ENCODE results near the gene ZMYM2.

The ZMYM2 gene

DNA sequence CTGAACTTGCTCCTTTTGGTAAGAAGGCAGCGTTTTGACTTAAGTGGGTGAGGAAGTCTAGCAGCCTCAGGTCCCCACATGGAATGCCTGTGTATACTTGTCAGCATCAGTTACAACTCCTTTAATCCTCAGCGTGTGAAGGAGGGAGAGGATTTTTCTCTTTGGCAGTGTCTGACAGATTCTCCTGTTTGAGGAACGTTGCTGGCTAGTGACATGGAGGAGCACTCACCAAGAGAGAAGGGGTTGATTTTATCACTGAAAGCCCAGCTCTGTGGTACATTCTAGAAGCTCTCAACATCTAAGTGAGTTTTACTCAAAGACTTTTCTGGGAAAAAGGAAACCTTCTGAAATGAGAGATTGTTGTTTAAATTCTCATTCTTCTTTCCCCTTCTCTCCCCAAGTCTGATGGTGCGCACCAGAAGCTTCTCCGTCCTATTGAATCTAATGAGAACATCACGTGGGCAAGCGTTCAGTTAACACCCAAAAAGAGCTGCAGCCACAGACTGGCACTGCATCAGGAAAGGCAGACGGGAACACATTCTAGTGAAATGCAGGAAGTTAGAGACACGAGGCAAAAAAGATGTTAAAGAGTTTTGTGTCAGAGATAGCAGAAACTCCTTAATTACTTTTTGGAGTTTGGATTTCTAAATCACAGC is 144.1 kb downstream of the ZMYM2 start:
- DNase-seq (ENCODE audit: low read depth in 2 of 2, low spot score in 1 of 2), result no peak

DNA sequence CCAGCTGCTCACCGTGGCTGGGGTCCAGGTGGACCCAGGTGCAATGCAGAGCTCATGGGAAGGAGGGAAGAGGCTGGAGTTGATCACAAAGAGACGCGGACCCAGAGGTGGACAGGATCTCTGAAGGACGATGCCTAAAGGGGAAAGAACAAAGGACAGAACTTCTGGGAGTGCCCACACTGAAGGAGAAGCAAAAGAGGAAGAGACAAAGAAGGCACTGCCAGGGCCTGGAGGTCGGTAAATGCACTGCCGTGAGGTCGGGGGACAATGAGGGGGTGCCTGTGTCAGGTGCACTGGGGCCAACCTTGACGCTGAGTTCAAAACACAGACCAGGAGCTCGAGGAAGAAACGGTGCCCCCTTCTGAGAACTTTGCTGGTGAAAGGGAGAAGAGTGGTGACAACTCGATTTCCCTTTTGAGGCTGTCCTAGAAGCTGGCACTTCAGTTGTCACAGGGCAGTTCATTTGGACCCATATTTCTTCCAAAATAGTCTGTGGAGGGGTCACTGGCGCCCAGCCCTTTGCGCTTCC is 146.7 kb downstream of the ZMYM2 start:
- DNase-seq (ENCODE audit: low read depth in 2 of 2, low spot score in 1 of 2), result no peak

DNA sequence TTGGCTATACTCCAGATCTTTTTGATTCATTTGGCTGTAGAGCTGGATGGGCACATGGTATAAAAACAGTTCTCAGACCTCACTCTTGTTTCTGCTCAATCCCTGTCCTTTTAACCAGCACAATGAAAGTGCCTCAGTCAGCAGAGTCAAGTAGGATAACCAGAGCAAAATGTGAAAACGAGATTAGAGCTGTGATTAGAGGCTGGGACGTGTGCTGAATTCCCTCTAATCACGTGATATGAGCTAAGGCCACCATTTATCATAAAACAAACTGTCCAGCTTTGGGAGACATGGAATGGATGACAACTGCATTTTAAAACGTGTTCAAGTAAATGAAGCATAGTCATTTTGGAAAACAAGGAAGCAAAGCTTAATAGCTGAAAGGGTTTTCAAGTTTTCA is 148.2 kb downstream of the ZMYM2 start:
- no peak for DNase-seq (ENCODE audit: low read depth in 2 of 2, low spot score in 1 of 2)

DNA sequence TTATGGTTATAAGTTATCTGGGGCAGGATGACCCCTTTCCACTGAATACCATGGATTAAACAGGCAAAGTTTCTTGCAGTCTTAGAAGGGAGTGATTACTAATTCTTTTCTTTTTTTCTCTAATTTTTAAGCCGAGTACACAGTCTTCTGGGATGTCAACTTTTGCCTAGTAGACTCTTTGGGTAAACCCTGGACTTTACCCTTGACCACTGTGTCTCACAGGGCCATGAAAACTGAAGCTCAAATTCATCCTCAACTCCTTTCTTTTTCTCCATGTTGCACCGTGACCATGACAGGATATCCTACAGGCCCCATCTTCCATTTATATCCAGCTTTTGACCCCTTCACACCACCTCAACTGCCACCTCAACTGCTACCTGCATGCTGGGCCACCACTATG is 150.5 kb downstream of the ZMYM2 start:
- no peak for DNase-seq (ENCODE audit: low read depth in 2 of 2, low spot score in 1 of 2)

DNA sequence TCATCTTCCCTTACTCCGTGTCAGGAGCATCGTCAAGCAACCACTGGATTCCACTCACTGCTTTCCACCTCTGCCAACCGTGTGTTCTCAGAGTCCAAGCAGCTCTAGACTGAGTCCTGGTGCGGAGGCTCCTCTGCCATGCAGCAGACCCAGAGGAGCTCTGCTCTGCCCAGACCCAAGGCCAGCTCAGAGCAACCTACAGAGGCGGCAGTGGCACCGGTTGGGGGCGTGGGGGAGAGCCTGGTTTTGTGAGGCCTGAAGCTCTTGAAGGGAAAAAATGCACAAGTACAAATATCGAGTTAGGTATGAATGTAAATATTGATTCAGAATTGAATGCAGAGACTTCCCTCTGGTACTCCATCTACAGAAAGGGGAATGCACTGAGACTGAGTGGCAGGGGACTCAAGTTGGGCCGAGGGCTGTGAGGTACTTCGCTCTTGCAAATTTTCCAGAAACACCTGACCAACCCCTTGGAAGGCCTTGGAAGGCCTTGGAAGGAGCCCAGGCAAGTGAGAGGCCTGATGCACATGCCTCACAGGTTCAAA is 155.6 kb downstream of the ZMYM2 start:
- DNase-seq (ENCODE audit: low read depth in 2 of 2, low spot score in 1 of 2), result no peak

DNA sequence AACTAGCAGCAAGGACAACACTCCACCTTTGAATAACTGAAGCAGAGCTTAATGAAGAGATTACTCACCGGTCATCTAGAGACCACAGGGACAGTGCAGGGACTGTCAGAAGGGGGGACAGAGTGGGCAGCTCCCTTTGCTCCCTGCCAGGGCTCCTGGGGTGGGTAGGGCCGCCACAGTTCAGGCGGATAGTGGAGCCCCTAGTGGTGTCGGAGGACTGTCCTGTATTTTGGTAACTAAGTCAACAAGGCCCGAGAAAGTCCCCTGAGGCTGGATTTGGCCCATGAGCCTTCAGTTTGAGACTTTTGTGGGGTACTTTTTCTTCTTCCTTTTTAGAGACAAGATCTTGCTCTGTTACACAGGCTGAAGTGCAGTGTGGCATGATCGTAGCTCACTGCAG is 157.7 kb downstream of the ZMYM2 start:
- no peak for DNase-seq (ENCODE audit: low read depth in 2 of 2, low spot score in 1 of 2)

DNA sequence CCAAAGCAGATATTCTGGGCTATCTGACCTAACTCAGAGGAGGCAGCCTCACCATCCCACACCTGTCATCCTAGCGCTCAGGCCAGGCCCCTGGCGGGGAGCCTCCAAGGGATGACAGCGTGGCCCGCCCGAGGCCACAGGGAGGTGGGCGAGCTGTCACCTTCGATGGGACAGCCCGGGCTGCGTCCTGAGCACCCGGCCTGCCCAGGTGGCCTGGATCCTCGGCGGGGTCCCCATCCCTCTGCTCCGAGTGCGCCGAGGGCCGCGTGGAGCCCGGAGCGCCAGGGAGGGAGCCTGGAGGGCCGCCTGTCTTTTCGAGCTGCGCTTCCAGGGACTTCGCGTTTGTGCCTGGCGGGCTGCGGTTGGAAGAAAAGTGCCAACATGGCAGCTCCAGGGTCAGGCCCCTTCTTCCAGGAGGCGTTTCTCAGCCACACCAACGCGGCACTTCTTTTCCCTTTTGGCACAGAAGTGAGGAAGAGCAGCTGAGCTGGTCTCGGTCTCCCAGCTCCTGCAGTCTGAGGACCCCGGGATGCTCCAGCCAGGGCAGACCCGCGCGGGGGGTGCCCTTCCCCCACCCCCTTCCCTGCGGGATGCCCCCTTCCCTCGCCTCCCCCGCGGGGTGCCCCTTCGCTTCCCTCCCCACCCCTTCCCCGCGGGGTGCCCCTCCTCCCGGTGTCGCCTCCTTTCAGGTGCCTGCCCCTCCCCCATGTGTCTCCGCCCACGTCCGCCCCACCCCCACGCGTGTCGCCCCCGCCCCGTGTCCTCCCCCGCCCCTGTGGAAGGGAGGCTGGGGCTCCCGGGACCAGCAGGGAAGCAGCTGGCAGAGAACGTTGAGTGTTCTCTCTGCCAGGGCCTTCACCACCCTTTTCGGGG is 160.0 kb downstream of the ZMYM2 start:
- no peak for DNase-seq (ENCODE audit: low read depth in 2 of 2, low spot score in 1 of 2)

DNA sequence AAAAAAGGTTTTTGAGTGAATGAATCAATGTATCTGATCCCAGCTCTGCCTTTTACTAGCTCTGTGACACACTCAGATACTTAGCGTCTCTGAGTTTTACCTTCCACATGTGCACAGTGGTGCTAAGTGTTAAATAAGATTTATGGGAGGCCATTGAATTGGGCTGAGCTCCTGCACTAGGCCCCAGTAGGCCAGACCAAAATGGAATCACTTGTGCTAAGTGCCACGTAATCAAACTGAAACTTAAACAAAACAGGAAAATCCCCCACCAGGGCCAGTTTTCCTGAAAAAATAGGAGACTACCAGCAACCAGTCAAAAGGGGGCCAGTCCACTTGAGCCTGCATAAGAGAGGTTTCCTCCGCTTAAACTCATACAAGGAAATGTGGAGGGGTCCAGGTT is 161.4 kb downstream of the ZMYM2 start:
- DNase-seq (ENCODE audit: low read depth in 2 of 2, low spot score in 1 of 2), result no peak

DNA sequence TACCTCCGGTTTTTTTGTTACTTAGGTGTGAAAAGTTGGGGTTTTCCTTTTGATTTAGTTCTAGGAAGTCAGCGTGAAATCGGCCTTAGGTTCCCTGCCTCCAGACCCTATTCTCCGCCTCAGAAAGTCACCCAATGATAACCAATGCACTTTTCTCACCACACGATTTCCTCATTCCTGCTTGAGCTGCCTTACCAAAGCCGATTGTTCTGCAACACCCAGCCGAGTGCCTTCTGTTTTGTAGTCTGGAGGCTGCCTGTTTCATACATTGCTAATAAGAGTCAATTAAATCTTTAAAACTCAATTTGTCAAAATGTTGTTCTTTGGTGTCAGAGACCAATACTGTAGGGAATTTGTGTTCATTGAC is 162.6 kb downstream of the ZMYM2 start:
- DNase-seq (ENCODE audit: low read depth in 2 of 2, low spot score in 1 of 2), result no peak

DNA sequence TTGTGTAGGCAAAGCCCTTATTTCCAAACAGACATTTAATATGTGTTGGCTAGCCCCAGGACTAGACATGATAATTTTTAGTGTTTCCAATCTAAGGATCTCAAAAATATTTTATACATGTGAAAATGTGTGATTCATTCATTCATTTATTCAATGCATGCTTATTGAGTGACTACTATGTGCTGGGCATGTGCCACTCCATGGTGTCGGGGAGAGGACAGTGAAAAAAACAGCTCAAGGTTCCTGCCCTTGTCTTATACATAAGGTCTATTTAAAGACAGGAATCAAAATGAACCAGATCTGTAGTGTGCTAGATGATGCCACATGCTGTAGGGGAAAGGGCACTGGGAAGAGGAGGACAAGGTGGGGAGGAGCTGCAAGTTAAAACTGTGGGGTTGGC is 165.8 kb downstream of the ZMYM2 start:
- DNase-seq (ENCODE audit: low read depth in 2 of 2, low spot score in 1 of 2), result no peak

DNA sequence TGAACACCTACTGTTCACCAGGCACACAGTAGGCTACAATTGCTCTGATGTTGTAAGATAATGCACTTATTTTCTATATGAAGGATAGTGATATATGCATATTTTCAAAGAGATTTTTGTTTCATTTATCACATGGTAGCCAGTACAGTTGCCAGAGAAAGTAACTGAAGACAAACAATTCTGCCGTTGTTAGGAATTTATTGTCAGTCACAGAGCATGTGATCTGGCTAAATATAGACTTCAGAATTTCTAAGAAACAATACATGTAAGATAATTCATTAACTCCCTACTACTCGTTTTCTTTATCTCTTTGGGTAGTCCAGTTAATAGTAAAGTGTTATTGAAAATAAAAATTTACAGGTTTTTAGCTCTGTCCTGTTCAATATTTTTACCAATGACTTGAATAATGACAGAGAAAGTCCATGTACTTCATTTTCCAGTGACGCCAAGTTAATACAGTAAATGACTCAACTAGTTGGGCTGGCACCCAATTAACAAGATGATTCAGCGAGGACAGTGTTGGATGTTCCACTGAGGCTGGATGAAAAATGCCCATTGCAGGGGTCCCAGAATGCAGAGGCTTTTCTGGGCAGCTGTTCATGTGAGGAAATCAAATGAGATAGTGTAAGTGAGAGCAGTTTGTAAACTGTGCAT is 166.7 kb downstream of the ZMYM2 start:
- DNase-seq (ENCODE audit: low read depth in 2 of 2, low spot score in 1 of 2), result no peak

DNA sequence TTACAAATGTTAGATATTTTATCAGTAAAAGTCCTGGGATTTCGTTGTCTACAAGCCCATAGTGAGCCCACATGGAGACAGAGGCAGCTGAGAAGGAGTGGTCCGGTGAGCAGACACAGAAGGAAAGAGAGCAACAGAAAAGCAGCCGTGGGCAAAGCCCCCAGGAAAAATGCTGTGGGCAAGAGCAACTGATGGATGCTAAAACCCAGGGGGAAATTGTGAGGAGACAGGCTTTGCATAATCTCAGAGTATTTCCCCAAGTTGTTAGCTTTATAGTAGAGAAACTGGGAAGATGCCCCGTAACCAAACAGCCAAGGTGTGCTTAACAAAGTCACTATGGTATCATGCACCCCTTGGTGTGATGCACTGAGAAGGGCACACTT is 167.2 kb downstream of the ZMYM2 start:
- no peak for DNase-seq (ENCODE audit: low read depth in 2 of 2, low spot score in 1 of 2)

DNA sequence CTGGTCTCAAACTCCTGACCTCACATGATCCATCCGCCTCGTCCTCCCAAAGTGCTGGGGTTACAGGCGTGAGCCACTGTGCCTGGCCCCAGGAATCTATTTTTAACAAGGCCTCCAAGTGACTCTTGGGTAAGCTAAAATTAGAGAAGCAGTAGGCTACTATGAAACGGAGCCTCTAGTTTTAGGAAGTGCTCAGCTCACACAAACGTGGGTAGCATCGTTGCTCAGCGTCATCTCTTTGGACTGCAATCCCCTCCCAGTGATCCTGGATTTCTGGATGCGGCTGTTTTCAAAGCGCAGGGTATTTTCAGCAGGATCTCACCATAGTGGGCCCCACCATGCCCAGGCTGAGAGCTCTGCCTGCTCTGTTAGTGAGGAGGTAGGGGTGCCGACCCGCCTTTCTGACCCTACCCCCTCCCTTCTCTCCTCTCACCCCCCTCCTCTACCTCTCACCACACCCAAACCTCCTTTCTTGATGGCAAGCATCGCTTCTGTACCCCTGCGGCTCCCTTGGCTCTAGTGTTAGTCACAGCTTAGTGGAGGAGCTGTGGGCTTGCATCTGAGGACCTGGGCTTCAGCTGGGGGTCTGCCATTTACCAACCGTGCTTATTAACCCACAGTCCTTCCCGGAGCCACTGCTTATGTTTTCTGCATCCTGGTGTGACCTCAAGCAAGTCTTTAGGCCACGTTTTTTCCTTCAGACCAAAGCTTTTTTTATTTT is 168.2 kb downstream of the ZMYM2 start:
- no peak for DNase-seq (ENCODE audit: low read depth in 2 of 2, low spot score in 1 of 2)

DNA sequence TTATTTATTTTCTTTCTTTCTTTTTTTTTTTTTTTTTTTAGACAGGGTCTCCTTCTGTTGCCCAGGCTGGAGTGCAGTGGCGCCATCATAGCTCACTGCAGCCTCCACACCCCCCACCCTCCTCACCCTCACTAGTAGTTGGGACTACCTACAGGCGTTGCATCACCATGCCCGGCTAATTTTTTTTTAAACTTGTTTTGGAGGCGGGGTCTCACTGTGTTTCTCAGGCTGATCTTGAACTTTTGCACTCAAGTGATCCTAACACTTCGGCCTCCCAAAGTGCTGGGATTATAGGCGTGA is 168.7 kb downstream of the ZMYM2 start:
- no peak for DNase-seq (ENCODE audit: low read depth in 2 of 2, low spot score in 1 of 2)

DNA sequence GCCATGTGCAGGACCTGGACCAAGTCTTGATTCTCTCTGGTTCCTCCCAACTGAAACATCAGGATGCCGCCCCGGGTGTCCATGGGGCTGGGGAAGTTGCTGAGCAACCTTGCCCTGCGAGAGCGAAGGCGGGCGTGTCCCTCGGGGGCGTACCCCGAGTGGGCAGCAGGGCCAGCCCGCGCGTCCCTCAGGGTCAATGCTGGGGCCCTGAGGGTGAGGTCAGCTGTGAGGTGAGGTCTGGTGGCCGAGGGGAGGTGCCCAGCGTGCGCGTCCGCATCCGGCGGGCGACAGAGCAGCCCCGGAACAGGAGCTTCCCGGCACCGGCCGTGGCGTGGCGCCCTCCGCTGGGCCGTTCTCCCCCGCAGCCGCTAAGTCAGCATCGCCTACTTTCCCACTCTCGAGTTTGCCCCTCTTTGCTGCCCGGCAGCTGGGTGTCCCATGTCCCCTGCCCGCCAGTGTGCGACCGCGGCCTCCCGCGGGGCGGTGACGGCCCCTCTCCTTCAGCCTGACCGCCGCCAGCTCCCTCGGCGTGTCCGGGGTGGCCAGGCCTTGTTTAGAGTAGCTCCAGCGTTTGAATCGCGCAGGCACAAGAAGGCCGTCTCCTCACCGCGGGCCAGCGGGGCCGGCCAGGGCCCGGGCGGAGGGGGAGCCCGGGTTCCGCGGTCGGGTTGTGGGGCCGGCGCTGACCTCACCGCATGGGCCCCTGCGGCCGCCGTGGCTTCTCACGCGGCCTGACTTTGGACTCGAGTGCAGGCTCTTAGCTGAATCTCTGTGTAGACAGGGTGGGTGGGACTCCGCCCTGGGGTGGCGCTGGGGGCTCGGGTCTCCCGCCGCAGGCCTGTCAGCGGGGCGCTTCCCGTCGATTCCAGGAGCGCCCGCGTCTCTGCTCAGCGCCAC is 169.3 kb downstream of the ZMYM2 start:
- no peak for DNase-seq (ENCODE audit: low read depth in 2 of 2, low spot score in 1 of 2)

DNA sequence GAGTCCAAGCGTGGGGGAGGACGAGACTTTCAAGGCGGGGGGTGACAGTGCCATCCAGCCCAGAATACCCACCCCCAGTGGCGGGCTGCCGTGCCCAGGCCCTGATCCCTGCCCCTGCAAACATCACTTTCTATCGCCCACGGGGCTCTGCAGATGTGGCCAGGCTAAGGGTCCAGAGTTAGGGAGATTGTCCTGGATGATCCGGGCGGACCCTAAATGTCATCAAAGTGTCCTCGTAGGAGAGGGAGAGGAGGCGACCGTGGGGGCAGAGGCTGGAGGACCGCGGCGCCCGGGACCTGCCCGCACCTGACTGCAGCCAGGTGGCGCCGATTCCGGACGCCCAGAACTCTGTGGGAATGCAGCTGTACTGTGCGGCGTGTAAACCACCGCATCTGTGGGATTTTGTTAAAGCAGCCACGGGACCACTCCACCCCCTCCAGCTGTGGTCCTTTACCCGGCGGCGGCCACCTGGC is 170.0 kb downstream of the ZMYM2 start:
- no peak for DNase-seq (ENCODE audit: low read depth in 2 of 2, low spot score in 1 of 2)

DNA sequence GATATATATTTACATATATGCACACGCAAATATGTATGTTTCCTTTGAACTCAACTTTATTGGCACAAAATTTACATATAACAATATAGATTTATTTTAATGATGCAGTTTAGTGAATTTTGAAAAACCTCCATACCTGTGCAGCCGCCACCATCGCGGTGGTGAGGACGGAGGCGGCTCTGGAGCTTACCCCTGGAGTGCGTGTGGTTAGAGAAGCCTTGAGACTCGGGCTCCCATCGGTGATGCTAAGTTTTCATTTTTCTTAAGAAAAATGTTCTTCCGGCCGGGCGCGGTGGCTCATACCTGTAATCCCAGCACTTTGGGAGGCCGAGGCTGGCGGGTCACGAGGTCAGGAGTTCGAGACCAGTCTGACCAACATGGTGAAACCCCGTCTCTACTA is 170.5 kb downstream of the ZMYM2 start:
- DNase-seq (ENCODE audit: low read depth in 2 of 2, low spot score in 1 of 2), result no peak

DNA sequence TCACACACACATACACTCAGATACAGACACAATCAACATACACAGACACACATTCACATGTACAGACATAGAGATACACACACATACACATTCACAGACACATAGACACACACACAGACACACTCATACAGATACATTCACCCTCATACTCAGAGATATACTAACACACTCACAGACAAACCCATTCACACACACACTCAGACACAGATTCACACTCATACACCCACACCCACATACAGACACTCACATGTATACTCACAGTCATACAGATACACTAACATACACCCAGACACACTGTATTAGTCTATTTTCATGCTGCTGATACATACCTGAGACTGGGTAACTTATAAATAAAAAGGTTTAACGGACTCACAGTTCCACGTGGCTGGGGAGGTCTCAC is 171.5 kb downstream of the ZMYM2 start:
- no peak for DNase-seq (ENCODE audit: low read depth in 2 of 2, low spot score in 1 of 2)

DNA sequence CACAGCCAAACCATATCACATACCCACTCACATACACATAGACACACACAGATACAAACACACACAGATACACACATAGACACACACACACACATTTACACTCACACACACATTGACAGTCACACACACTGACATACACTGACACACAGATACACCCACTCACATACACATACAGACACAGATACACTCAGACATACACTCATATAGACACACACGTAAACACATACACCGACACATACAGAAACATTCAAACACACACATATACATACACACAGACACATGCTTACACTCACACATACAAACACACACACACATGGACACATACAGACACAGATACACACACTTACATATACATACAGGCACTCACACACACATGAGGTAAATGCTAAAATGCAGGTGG is 172.1 kb downstream of the ZMYM2 start:
- DNase-seq (ENCODE audit: low read depth in 2 of 2, low spot score in 1 of 2), result no peak

All from stimulated activated CD8-positive, alpha-beta memory T cell treated with anti-CD3 and anti-CD28 coated beads, Interleukin-4, amount 100 ng/mL, for 4 hours (primary cell).